HUES6 (cell line): ENCODE results near the gene NXNL1.

Experiments used
- H3K27ac ChIP-seq: 2 replicates; pipeline ENCODE4 v1.7.0; 2013; ENCODE audit warnings: low read depth, mild to moderate bottlenecking, low read length, inconsistent platforms
- H3K27me3 ChIP-seq: 2 replicates; pipeline ENCODE4 v1.6.1; 2013; ENCODE audit warnings: low read length; ENCODE audit not compliant: control insufficient read depth, insufficient read depth
- H3K36me3 ChIP-seq: 2 replicates; pipeline ENCODE4 v1.6.1; 2013; ENCODE audit warnings: low read length; ENCODE audit not compliant: control insufficient read depth, insufficient read depth
- H3K4me1 ChIP-seq: 2 replicates; pipeline ENCODE4 v1.6.1; 2013; ENCODE audit warnings: low read length; ENCODE audit not compliant: control insufficient read depth, insufficient read depth
- H3K4me3 ChIP-seq: 2 replicates; pipeline ENCODE4 v1.5.1; 2013; ENCODE audit warnings: low read depth, low read length
- H3K9ac ChIP-seq: one replicate; pipeline ENCODE4 v1.6.1; 2013; ENCODE audit warnings: mild to moderate bottlenecking, low read length
- H3K9me3 ChIP-seq: 2 replicates; pipeline ENCODE4 v1.6.1; 2013; ENCODE audit warnings: low read depth, low read length; ENCODE audit not compliant: control insufficient read depth, insufficient read depth

The NXNL1 gene

DNA sequence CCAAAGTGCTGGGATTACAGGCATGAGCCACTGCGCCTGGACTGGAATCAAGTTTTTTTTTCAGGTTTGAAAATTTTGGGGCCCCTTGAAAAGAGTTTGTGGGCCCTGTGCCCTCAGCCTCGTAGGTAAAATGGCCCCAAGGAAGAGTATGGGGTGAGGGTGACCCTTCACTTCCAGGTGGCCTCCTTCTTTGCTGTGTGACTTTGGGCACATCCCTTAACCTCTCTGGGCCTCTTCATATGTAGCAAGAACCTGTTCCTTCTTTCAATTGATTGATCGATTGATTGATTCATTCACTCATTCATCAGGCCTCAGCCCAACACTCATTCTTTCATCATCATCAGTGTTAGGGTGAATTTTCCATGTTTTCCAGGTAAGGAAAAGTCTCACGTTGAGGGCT is 8.9 kb downstream of the NXNL1 start:
- Histone ChIP-seq H3K27me3 (peaks cover 52% of the 10 kb centered on the region), H3K9me3 (no peaks in the 10 kb centered on the region), H3K4me1 (0 out of 2 replicates have a peak, but pooled peaks cover 5% of the 10 kb centered on the region), H3K9ac (no peak overlapping the region), H3K27ac (no peak overlapping the region), H3K36me3 (no peaks in the 10 kb centered on the region), H3K4me3 (no peak overlapping the region)

DNA sequence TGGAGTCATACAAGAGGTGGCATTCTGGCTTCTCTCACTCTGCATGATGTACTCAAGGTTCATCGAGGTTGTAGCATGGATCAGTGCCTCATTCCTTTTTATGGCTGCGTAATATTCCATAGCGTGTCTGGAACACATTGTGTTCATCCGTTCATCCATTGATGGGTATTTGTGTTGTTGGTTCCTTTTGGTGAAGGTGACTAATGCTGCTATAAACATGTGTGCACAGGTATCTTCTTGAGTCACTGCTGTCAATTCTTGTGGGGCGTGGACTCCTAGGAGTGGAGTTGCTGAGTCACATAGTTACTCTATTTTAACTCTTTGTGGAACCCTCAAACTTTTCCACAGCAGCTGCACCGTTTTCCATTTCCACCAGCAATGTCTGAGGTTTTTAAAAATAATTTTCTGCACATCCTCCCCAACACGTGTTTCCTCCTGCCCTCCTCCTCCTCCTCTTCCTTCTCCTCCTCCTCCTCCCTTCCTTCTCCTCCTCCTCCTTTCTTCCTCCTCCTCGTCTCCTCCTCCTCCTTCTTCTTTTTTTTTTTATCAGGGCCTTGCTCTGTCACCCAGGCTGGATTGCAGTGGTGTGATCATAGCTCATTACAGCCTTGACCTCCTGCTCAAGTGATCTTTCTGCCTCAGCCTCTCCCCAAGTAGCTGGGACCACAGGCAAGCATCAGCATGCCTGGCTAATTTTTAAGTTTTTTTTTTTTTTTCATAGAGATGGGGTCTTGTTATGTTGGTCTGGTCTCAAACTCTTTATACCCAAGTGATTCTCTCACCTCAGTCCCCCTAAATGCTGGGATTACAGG is 10.3 kb downstream of the NXNL1 start:
- 0 out of 2 replicates have a peak, but pooled peaks cover 5% of the 10 kb centered on the region for H3K4me1 ChIP-seq
- no peak overlapping the region for H3K4me3 ChIP-seq
- H3K9me3 ChIP-seq, result no peaks in the 10 kb centered on the region
- H3K27ac ChIP-seq, result no peak overlapping the region
- no peaks in the 10 kb centered on the region for H3K36me3 ChIP-seq
- no peak overlapping the region for H3K9ac ChIP-seq
- H3K27me3 ChIP-seq, result peaks cover 53% of the 10 kb centered on the region

DNA sequence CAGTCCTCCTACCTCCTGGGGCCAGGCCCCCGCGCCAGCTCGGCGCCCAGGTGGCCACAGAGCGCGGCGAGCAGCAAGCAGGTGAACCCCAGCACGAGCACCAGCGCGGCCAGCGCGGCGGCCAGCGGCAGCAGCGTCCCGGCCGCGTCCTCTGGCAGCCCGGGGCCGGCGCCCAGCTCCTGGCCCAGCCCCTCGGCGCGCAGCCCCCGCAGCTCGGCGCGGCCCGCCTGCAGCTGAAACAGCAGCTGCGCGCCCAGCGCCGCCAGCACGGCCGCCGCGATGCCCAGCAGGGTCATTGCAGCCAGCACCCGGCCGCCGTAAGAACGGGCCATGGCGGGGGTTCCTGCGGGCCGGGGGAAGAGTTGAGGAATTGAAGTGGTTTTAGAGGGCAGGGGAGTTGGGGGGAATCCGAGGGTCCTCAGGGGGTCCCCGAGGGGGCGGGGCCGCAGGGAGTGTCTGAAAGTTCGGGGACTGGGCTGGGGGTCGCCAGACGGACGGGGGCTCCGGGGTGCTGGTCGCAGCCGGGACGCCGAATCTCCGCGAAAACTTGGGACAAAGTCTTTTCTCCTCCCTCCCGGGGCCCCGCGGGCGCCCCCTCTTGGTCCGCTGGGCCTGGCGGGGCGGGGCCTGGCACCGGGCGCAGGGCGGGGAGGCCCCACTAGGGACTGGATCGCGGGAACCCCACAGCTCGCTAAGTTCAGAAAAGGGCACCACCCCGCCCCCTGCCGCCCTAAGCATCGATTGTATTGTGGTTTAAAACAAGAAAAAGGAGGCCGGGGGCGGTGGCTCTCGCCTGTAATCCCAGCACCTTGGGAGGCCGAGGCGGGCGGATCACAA is 12.4 kb downstream of the NXNL1 start, which contains the start of gene TMEM221:
Gene TMEM221, minus strand, starts transcription at position 538 of the 837 bp plus-strand sequence. Its CDS starts 206 bp downstream, at position 332.
- peaks cover 42% of the 10 kb centered on the region for H3K27me3 ChIP-seq
- H3K4me3 ChIP-seq, result peak within 1 kb of the TSS; percentile 57
- H3K27ac ChIP-seq, result no peak within 1 kb of the TSS
- no peaks in the 10 kb centered on the region for H3K9me3 ChIP-seq
- H3K36me3 ChIP-seq, result no peaks in the 10 kb centered on the region
- H3K4me1 ChIP-seq, result no peaks in the 10 kb centered on the region
- no peak within 1 kb of the TSS for H3K9ac ChIP-seq

DNA sequence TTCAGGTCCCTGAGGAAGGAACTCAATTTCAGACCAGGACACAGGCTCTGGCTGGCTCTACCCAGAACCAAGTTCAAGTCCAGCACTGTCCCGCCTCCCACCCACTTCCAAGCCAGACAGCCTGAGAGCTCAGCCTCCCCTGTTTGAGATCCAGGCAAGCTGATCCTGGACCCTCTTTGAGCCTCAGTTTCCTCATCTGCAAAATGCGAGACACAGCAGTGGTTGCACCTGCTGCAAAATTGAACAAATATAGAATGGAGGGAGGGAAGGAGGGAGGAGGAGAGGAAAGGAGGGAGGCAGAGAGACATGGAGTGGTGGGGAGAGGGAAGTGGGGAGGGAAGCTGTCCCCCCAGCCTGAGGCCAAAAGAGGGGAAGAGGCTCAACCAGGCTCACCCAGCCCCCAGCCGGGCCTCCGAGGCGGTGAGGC is 13.0 kb downstream of the NXNL1 start:
- Histone ChIP-seq H3K4me3 (peak overlapping the region; percentile 57), H3K9ac (no peak overlapping the region), H3K27ac (no peak overlapping the region)

DNA sequence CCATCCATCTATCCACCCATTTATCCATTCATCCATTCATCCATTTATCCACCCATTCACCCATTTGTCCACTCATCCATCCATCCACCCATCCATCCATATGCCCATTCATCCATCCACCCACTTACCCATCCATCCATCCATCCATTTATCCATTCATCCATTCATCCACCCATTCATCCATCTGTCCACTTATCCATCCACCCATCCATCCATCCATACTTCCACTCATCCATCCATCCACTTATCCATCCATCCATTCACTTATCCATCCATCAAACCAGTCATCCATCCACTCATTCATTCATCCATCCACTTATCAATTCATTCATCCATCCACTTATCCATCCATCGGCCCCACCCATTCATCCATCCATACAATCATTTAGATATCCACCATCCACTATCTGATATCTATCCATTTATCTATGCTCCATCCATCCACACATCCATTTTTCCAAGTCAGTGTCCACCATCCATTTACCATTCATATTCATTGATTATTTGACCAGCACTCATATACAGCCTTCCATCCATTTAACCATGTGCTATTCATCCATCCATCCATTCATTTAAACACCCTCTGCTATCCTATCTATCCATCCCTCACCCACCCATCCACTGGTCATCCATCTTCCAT is 15.1 kb downstream of the NXNL1 start:
- no peak overlapping the region for H3K27ac ChIP-seq
- H3K4me1 ChIP-seq, result no peaks in the 10 kb centered on the region
- H3K9me3 ChIP-seq, result no peaks in the 10 kb centered on the region
- peaks cover 42% of the 10 kb centered on the region for H3K27me3 ChIP-seq
- H3K36me3 ChIP-seq, result no peaks in the 10 kb centered on the region
- H3K4me3 ChIP-seq, result no peak overlapping the region
- H3K9ac ChIP-seq, result no peak overlapping the region

More for the DNA sequence above, 13.0 kb downstream of the NXNL1 start:
- H3K9me3 ChIP-seq, result no peaks in the 10 kb centered on the region
- no peaks in the 10 kb centered on the region for H3K4me1 ChIP-seq
- peaks cover 42% of the 10 kb centered on the region for H3K27me3 ChIP-seq
- no peaks in the 10 kb centered on the region for H3K36me3 ChIP-seq

DNA sequence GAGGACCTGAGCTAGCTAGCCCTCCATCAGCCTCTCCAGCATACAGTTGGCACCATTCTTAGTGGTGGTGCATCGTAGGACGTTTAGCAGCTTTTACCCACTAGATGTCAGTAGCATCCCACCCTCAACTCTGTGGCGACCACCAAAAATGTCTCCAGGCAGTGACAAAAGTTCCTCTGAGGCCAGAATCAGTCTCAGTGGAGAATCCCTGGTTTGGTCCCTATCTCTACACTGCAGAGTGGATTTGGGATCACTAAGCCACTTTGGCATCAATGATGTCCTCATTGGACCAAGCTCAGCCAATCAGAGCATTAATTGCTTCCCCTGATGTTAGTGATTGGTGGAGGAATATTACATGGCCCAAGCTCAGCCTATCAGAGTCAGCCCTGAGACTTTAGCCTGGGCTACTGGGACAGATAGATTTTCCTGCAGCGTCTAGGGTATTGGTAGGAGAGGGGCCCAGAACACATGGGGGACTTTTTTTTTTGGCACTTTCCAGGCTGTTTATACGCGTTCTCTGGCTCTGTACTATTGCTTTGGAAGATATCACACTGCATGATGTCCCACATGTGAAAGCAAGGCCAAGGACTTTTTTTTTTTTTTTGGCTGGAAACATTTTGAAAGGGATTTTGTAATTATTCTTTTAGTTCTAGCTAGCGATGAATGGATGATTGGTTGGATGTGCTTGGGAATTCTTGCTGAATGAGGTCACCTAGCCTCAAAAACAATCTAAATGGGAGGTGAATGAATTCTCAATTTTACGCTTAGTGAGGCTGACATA is 19.3 kb downstream of the NXNL1 start:
- Histone ChIP-seq H3K27me3 (peaks cover 16% of the 10 kb centered on the region), H3K4me3 (no peak overlapping the region), H3K36me3 (no peaks in the 10 kb centered on the region), H3K4me1 (no peaks in the 10 kb centered on the region), H3K9me3 (no peaks in the 10 kb centered on the region), H3K27ac (no peak overlapping the region), H3K9ac (no peak overlapping the region)

DNA sequence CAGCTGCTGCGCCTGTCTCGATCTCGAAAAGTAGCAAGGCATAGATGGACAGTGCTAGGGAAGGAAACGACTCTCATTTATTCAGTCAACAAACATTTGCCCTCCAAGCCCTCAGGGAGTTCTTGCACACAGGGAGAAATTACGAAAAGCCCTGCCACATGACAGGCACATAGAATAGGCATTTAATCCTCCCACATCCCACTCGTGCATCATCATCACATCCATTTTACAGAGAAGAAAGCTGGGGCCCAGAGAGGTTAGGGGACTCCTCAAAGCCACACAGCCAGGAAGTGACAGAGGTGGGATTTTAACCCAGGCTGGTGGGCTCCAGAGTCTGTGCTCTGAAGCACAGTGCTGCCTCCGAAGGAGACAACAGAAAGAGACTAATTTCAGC is 23.9 kb downstream of the NXNL1 start:
- no peaks in the 10 kb centered on the region for H3K4me1 ChIP-seq
- no peak overlapping the region for H3K9ac ChIP-seq
- H3K27ac ChIP-seq, result no peak overlapping the region
- no peaks in the 10 kb centered on the region for H3K9me3 ChIP-seq
- no peaks in the 10 kb centered on the region for H3K27me3 ChIP-seq
- no peaks in the 10 kb centered on the region for H3K36me3 ChIP-seq
- H3K4me3 ChIP-seq, result no peak overlapping the region

DNA sequence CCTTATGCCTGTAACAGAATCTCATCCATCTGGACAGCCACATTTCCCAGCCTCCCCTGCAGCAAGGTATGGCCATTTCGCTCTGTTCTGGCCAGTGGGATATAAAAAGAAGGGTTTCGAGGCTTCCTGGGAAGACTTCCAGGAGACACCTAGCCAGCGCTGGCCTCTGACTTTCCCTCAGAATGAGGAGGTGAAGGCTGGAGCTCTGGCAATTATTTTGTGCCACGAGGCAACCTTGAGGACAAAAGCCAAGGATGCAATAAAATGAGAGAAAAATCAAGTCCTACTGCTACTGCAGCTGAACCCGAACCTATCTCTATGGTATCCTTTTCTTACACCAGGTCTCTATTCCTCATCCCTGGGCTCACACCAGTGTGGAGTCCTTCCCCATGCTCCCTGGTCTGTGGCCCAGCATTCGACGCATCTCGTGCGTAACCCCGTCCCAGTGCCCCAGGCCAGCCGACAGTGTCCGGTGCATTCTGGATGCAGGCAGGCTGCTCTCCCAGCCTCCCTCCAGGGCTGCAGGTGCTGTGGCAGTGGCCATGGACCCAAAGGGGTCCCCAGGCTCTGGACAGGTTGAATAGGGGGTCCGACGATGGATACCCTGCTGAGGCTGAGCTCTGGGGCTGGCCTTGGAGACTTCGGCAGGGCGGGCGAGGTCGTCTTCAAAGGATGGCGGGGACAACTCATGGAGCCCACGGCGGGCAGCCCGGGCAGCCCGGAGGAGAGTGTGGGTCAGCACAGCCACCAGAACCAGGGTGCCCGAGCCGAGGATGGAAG is 24.4 kb downstream of the NXNL1 start:
- no peak overlapping the region for H3K4me3 ChIP-seq
- H3K27me3 ChIP-seq, result no peaks in the 10 kb centered on the region
- no peaks in the 10 kb centered on the region for H3K4me1 ChIP-seq
- no peaks in the 10 kb centered on the region for H3K36me3 ChIP-seq
- no peak overlapping the region for H3K9ac ChIP-seq
- no peak overlapping the region for H3K27ac ChIP-seq
- H3K9me3 ChIP-seq, result no peaks in the 10 kb centered on the region

DNA sequence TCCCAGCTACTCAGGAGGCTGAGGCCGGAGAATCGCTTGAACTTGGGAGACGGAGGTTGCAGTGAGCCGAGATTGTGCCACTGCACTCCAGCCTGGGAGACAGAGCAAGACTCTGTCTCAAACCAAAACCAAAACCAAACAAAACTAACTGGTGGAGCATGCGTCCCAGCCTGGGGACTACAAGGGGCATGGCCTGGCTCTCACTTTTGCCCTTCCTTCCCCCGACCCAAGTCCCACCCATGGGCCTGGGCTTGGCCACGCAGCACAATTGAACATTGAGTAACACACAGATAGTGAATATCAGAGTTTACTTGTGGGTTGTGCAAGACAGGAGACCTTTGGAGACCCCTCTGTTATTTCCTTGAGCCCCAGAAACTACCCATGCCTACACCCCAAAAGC is 25.5 kb downstream of the NXNL1 start:
- H3K9ac ChIP-seq, result no peak overlapping the region
- no peak overlapping the region for H3K27ac ChIP-seq
- H3K9me3 ChIP-seq, result no peaks in the 10 kb centered on the region

DNA sequence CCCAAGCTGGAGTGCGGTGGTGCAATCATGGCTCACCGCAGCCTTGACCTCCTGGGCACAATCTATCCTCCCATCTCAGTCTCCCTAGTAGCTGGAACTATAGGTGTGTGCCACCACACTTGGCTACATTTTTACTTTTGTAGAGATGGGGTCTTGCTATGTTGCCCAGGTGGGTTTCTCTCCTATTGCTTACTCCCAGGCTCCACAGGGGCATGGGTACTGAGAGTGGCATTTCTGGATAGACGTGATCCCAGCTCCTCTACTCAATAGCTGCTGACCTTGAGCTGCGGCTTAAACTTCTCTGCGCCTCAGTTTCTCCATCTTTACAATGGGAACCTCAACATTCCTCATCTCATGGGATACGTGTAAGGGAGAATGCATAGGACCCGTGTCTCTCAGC is 29.3 kb downstream of the NXNL1 start:
- Histone ChIP-seq H3K9ac (no peak overlapping the region), H3K4me1 (no peaks in the 10 kb centered on the region), H3K4me3 (no peak overlapping the region), H3K9me3 (no peaks in the 10 kb centered on the region), H3K27ac (no peak overlapping the region), H3K36me3 (no peaks in the 10 kb centered on the region), H3K27me3 (no peaks in the 10 kb centered on the region)

More for the DNA sequence above, 25.5 kb downstream of the NXNL1 start:
- no peaks in the 10 kb centered on the region for H3K4me1 ChIP-seq
- H3K4me3 ChIP-seq, result no peak overlapping the region
- H3K36me3 ChIP-seq, result no peaks in the 10 kb centered on the region
- no peaks in the 10 kb centered on the region for H3K27me3 ChIP-seq
